ENCODE measurements around the gene HEXIM2. TPM values are rescaled to one million over a fixed set of nuclear protein-coding genes. Genes with fewer than 3 reads are reported as not detected.

Gene HEXIM2
- total RNA-seq, 3 donors from 2014 or later (not counting 1 experiment from before 2014, with no cell fraction given), result 4.1 to 5.3 (median 4.5) TPM

- Mint-ChIP-seq H3K9me3 (no peaks in the 10 kb centered on the region), H3K27me3 (ENCODE audit: low read depth in 2 of 2) (no peaks in the 10 kb centered on the region), H3K36me3 (no peaks in the 10 kb centered on the region), H3K4me3 (no peak overlapping the region), H3K4me1 (peaks cover 18 to 25% of the 10 kb centered on the region in 2 donors), H3K27ac (no peak overlapping the region)
- WGBS (ENCODE audit: insufficient coverage), result 94% methylated on average over 11 of the region's 11 CpGs
- H3K27me3 ChIP-seq (ENCODE audit: control insufficient read depth, insufficient read depth, low read length), result no peaks in the 10 kb centered on the region
- intact Hi-C loops (cut with micrococcal nuclease), result no loop called here
- TF ChIP-seq CTCF (IDR thresholded peaks at IDR 0.05), result no peak
- H3K4me3 ChIP-seq (ENCODE audit: low read length), result no peak overlapping the region
- ATAC-seq (no peak), DNase-seq (no peak)
- H3K27ac ChIP-seq (ENCODE audit: low read length), result no peak overlapping the region
- H3K9me3 ChIP-seq (ENCODE audit: control insufficient read depth, insufficient read depth, low read length), result no peaks in the 10 kb centered on the region
- peaks cover 28% of the 10 kb centered on the region for H3K4me1 ChIP-seq (ENCODE audit: control insufficient read depth, insufficient read depth, low read length)
- H3K36me3 ChIP-seq (ENCODE audit: control insufficient read depth, insufficient read depth, low read length), result no peaks in the 10 kb centered on the region
These were observed 23.9 kb upstream of the HEXIM2 start for GRCh38 chr17:45137561-45138305.

- H3K36me3 ChIP-seq (ENCODE audit: control insufficient read depth, insufficient read depth, low read length), result no peaks in the 10 kb centered on the region
- no peak overlapping the region for H3K27ac Mint-ChIP-seq
- no peaks in the 10 kb centered on the region for H3K9me3 ChIP-seq (ENCODE audit: control insufficient read depth, insufficient read depth, low read length)
- H3K27me3 ChIP-seq (ENCODE audit: control insufficient read depth, insufficient read depth, low read length), result no peaks in the 10 kb centered on the region
- H3K4me3 Mint-ChIP-seq, result no peak overlapping the region
- H3K36me3 Mint-ChIP-seq, result no peaks in the 10 kb centered on the region
- H3K27me3 Mint-ChIP-seq (ENCODE audit: low read depth in 2 of 2), result no peaks in the 10 kb centered on the region
- intact Hi-C loops (cut with micrococcal nuclease), result no loop called here
- ATAC-seq (no peak), DNase-seq (no peak)
- peaks cover 18 to 33% of the 10 kb centered on the region in 2 donors for H3K4me1 Mint-ChIP-seq
- peaks cover 30% of the 10 kb centered on the region for H3K4me1 ChIP-seq (ENCODE audit: control insufficient read depth, insufficient read depth, low read length)
- H3K27ac ChIP-seq (ENCODE audit: low read length), result no peak overlapping the region
- no peak overlapping the region for H3K4me3 ChIP-seq (ENCODE audit: low read length)
- H3K9me3 Mint-ChIP-seq, result no peaks in the 10 kb centered on the region
- 93% methylated on average over 13 of the region's 14 CpGs for WGBS (ENCODE audit: insufficient coverage)
- no peak for TF ChIP-seq CTCF (IDR thresholded peaks at IDR 0.05)
These were observed 22.7 kb upstream of the HEXIM2 start for GRCh38 chr17:45138911-45139532.

- Mint-ChIP-seq H3K36me3 (no peaks in the 10 kb centered on the region), H3K27ac (no peak overlapping the region), H3K4me1 (peaks cover 18 to 34% of the 10 kb centered on the region in 2 donors), H3K4me3 (no peak overlapping the region), H3K27me3 (ENCODE audit: low read depth in 2 of 2) (no peaks in the 10 kb centered on the region), H3K9me3 (no peaks in the 10 kb centered on the region)
- no peak for ATAC-seq
- Histone ChIP-seq H3K27me3 (ENCODE audit: control insufficient read depth, insufficient read depth, low read length) (no peaks in the 10 kb centered on the region), H3K4me1 (ENCODE audit: control insufficient read depth, insufficient read depth, low read length) (peaks cover 33% of the 10 kb centered on the region), H3K9me3 (ENCODE audit: control insufficient read depth, insufficient read depth, low read length) (no peaks in the 10 kb centered on the region), H3K27ac (ENCODE audit: low read length) (no peak overlapping the region), H3K36me3 (ENCODE audit: control insufficient read depth, insufficient read depth, low read length) (no peaks in the 10 kb centered on the region), H3K4me3 (ENCODE audit: low read length) (no peak overlapping the region)
- no peak for DNase-seq
- 92% methylated on average over 4 of the region's 4 CpGs for WGBS (ENCODE audit: insufficient coverage)
- no peak for TF ChIP-seq CTCF (IDR thresholded peaks at IDR 0.05)
- intact Hi-C loops (cut with micrococcal nuclease), result no loop called here
These were observed 22.1 kb upstream of the HEXIM2 start for GRCh38 chr17:45139533-45139920.
